ENCODE data around the gene PDE4D. TPM values are rescaled to one million over a fixed set of nuclear protein-coding genes. Genes with fewer than 3 reads are reported as not detected.
"Not testable (repeated sequence)": the region's sequence is repeated elsewhere in the genome, so short reads cannot be mapped to it uniquely, and the experiment has no call there.

PDE4D gene
- total RNA-seq, 1 experiment from 2014 or later, result 17.2 TPM

DNA sequence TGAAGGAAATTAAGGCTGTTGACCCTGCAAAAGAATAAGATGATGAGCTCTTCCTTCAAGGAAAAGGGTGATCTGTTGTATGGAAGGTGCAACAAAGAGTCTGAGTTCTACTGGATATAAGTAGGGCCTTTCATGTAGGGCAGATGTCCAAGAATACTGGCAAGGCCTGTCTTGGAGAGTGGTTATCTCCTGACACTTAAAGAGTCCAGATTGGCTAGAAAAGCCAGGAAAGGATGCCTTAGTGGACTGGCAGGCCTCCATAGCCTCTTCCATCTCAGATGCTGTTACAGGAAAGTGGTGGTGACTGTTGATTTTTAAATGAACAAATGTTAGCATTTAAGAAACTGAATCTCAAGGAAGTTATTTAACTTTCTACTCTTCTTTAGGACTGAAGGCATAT, 914.4 kb downstream of the PDE4D start:
- DNase-seq (ENCODE audit: low read depth), result no peak

GRCh38 chr5:58974601-58975000, 918.9 kb downstream of the PDE4D start:
- DNase-seq (ENCODE audit: low read depth), result no peak

DNA sequence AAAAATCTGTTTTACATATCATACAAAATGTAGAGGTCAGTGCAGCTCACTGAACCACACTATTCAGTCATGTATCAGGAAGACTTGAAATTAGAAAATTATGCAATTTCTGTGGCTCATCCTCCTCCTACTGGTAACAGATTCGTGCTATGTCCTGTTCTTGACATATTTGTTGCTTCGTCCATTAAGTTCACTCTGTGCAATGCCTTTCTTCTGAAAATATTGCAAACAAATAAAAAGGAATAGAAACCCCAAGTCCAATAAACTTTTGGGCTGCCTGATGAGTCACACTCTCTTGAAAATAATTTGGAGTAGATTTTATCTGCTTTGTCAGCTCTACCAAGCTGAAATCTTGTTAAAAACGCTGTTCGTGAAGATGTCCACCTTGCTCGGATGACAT, 919.4 kb downstream of the PDE4D start:
- DNase-seq (ENCODE audit: low read depth), result no peak

DNA sequence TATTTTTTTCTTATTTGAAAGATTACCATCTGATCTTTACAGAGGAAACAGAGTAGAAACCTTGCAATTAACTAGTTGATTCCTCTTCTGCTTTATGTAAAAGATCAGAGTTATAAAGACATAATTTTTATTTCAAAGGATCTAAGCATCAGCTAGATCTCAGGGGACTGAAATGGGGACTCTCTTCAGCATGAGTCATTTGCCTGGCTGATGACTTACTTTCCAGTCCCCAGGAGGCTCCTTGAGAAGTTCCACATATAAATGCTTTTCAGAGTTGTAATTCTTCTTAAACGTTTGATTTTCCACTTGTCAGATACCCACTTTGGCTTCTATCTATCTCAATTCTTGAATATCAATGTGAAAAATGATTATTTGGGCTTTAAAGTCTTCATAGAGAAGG, 921.2 kb downstream of the PDE4D start:
- DNase-seq (ENCODE audit: low read depth), result peak; percentile 26

DNA sequence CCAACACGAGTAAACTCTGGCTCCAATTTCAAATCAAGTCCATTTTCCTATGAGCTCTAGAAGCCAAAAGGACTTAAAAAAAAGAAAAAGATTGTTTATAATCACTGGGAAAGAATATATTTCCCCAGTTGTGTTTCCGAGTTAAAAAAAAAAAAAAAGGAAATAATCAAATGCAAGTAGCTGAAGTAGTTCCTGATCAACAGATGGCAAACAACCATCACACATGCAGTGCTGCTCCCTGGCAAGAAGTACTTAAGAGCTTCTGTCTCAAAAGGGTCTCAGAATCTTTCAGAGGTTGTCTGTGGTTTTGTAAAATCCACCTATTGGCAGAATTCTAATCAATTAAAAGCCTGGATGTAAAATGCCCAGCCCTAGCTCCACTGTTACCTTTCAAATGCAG, 922.8 kb downstream of the PDE4D start:
- no peak for DNase-seq (ENCODE audit: low read depth)

GRCh38 chr5:58969795-58970194, 923.7 kb downstream of the PDE4D start:
- DNase-seq (ENCODE audit: low read depth), result no peak

DNA sequence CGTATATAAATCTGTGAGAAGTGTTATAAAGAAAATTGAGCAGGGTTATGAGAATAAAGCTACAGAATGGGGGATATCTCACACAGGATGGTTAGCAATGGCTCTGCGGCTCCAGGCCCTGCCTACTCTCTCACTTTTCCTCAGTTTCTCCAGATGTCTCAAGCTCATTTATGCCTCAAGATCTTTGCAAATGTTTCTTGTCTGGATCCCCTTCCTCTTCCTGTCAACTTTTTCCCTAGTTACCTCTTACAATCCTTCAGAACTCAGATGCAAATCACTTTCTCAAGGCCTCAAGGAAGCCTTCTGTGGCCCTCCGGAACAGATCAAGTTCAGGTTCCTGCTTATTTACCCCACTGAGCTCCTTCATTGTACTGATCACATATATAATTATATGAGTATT, 924.3 kb downstream of the PDE4D start:
- no peak for DNase-seq (ENCODE audit: low read depth)

DNA sequence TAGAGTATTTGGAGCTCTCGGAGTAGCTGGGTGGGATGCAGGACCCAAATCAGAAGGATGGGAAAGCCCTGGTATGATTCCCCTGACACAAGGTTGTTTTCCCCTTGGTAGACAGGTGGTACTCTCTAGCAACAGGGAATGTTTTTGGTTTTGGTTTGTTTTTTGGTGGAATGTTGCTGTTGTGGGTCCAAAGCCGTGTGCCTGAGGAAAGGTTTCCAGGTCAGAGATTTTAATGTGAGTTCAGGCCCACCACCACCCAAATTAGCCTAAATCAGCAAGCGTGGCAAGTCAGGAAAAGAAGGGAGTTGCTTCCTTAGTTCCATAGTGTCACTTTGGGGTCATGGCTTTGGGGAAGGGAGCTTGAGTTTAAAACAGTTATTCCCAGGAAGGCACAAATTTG, 925.2 kb downstream of the PDE4D start:
- no peak for DNase-seq (ENCODE audit: low read depth)

DNA sequence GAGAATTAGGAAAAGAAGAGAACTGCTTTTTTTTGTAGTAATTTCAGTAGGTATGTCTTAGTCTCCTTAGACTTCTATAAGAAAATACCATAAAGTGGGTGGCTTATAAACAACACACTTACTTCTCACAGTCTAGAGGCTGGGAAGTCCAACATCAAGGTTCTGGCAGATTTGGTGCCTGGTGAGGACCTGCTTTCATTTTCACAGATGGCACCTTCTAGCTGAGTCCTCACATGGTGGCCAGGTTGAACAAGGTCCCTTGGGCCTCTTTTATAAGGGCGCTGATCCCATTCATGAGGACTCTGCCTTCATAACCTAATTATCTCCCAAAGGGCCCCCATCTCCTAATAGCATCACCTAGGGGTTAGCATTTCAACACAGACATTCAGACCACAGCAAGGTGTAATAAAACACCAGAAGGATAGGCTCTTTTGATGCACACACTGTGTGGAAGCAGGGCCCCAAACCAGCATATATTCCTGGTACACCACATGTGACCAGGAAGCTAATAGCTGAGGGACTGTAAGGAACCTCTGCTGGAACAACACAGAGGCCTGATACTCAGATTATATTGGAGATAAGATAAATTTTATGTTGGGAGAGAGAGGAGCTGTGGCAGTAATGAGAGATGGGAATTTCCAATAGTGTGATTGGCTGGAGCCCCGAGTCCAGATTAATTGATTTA, 925.8 kb downstream of the PDE4D start:
- no peak for DNase-seq (ENCODE audit: low read depth)

- DNase-seq (ENCODE audit: low read depth), result no peak
Observed at GRCh38 chr5:58965677-58966414, 927.7 kb downstream of the PDE4D start.

- no peak for DNase-seq (ENCODE audit: low read depth)
Observed at GRCh38 chr5:58963821-58964220, 929.7 kb downstream of the PDE4D start.

DNA sequence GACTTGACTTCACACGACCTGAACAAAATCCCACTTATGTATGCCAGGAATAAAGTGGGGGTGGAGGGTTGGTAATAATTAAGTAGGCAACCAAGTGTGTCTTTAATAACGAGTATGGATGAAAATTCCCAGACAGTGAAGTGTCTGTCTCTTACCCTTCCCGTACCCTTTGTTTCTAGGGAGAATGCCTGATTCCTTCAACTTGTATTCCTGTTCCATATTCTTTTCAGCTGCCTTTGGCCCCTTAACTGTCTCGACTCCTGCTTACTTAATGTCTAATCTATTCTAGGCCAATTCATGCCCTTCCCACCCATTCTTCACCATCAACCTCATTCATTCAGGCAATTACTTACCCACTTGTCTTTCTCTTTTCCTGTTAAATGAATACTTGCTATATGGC, 930.2 kb downstream of the PDE4D start:
- DNase-seq (ENCODE audit: low read depth), result no peak

- DNase-seq (ENCODE audit: low read depth), result no peak
Observed at GRCh38 chr5:58961631-58962280, 931.8 kb downstream of the PDE4D start.

DNA sequence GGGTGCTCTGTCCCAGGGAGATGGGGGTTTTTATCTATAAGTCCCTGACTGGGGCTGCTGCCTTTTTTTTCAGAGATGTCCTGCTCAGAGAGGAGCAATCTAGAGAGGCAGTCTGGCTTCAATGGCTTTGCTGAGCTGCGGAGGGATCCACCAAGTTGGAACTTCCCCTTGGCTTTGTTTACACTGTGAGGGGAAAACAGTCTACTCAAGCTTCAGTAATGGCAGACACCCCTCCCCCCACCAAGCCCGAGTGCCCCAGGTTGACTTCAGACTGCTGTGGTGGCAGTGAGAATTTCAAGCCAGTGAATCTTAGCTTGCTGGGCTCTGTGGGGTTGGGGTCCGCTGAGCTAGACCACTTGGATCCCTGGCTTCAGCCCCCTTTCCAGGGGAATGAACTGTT, 934.8 kb downstream of the PDE4D start:
- no peak for DNase-seq (ENCODE audit: low read depth)

DNA sequence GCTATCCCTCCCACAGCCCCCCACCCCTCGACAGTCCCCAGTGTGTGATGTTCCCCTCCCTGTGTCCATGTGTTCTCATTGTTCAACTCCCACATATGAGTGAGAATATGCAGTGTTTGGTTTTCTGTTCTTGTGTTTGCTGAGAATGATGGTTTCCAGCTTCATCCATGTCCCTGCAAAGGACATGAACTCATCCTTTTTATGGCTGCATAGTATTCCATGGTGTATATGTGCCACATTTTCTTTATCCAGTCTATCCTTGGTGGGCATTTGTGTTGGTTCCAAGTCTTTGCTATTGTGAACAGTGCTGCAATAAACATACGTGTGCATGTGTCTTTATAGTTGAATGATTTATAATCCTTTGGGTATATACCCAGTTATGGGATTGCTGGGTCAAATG, 940.3 kb downstream of the PDE4D start:
- not testable (repeated sequence) for DNase-seq (ENCODE audit: low read depth)

- DNase-seq (ENCODE audit: low read depth), result no peak
Observed at GRCh38 chr5:58950224-58950623, 943.3 kb downstream of the PDE4D start.

GRCh38 chr5:58946230-58946629, 947.3 kb downstream of the PDE4D start:
- DNase-seq (ENCODE audit: low read depth), result no peak

DNA sequence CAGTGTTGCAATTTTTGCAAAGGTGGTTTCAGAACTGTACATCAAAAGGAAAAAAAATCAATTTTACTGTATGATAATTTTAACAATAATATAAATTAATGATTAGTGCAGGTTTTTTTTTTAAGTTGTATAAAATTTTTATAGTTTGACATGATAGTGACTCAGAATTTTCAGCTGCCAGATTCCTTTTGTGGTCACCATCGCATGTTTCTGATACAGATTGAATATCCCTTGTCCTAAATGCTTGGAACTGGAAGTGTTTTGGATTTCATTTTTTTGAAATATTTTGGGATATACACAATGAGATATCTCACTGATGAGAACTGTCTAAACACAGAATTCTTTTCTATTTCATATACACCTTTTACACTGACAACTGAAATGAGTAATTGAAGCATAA, 949.3 kb downstream of the PDE4D start:
- peak; percentile 26 for DNase-seq (ENCODE audit: low read depth)

DNA sequence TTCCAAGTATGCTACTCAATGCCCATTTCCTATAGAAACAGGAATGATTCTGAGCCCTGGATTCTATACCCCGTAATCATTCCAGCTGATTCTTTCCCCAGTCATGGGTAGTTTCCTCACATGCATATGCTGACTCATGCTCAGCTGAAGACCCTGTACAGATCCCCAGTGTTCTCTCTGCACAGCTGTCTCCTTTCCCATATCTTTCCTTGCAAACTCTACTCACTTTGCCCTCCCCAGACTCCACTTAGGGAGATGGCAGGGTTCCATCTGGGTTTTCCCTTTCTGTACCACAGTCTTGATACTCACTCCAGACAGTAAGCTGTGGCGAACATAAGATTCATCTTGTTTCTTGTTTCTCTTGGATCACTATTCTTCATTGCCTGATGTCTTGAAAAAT, 953.1 kb downstream of the PDE4D start:
- DNase-seq (ENCODE audit: low read depth), result peak; percentile 84

GRCh38 chr5:58939664-58940063, 953.9 kb downstream of the PDE4D start:
- DNase-seq (ENCODE audit: low read depth), result no peak

DNA sequence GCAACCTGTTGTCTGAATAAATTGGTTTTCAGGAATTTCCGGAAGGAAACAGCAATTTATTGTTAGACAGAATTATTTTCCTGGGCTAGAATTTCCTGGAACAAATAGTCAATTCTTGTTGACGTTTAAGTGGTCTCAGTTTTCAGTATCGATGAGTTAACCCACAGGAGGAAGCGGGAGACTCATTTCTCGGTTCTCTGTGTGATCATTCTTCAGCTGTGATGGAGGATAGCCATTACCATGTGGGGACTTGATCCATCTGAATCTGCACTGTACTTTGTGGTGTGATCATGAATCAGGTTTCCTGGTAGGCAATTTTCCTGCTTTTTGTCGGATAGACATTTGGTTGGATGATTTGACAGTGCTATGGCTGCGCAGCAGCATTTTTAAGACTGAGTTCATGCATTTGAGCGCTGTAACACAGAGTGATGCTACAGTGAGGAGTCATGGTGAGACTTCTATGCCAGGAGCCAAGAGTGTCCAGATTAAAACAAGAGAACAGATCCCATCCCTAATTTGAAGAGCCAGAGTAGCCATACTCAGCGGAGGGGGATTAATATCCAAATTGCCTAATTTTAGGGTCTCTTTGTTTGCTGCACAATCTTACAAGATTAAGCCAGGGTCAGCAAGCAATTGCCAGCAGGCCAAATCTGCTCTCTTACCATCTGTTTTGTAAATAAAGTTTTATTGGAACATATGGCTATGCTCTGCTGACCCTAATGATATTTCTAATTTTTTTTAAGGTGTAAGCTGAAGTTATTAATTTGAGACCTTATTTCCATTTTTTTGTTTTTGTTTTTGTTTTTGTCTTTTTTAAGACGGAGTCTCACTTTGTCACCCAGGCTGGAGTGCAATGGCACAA, 954.7 kb downstream of the PDE4D start:
- no peak for DNase-seq (ENCODE audit: low read depth)

DNA sequence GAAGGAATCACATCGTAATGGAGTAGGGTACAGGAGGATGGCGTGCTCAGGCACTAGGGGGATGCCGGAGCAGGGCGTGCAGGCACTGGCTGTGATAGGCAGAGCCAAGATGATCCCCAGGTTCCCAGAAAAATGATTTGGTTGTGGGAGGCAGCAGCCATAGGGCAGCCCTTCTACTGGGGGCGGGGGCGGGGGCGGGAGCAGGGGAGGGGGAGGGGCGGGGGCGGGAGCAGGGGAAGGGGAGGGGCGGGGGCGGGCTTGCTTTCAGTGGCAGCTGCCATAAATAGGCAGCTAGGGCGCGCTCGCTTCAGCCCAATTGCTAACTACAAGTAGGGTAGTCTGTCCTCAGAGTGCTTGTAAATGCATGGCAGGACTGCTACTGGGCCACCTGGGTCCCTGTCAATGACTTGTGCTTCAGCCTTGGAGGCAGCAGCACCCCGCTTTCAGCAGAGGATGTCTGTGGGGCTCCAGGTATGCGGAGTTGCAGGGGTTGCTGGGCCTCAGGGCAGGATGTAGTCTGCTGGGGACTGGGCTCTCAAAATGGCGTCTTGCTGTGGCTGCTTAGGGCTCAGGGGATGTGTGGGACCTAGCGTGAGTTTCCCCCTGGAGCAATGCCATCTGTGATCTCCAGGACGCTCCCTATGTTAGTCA, 956.4 kb downstream of the PDE4D start:
- DNase-seq (ENCODE audit: low read depth), result peak; percentile 89

Measured in RPMI7951 (cell line).